ENCODE data around the gene FBXW12. TPM values are rescaled to one million over a fixed set of nuclear protein-coding genes. Genes with fewer than 3 reads are reported as not detected.

FBXW12 gene
- total RNA-seq, 1 donor from 2014 or later, result not detected

DNA sequence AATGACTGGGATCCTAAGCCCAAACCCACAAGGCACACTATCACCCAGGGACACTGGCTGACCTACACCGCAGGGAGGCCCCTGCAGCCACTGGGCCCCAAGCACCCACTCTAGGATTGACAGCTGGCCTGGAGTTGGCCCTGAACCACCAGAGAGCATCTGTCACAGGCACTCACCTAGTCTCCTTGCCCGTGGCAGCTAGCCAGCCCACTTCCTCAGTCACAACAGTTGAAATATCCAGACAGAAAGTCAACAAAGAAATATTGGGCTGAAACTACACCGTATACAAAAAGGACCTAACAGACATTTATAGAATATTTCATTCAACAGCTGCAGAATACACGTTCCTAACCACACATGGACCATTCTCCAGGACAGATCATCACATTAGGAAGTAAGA lies 33.4 kb upstream of the FBXW12 start:
- Histone ChIP-seq H3K9me3 (no peaks in the 10 kb centered on the region), H3K27ac (no peak overlapping the region), H3K36me3 (no peaks in the 10 kb centered on the region), H3K27me3 (no peaks in the 10 kb centered on the region), H3K4me1 (no peaks in the 10 kb centered on the region), H3K4me3 (no peak overlapping the region)
- TF ChIP-seq POLR2A (IDR thresholded peaks at IDR 0.05) (no peak), POLR2AphosphoS5 (IDR thresholded peaks at IDR 0.05; ENCODE audit: insufficient read depth in 1 of 2, low read depth in 1 of 2) (no peak), CTCF (IDR thresholded peaks at IDR 0.05) (no peak)
- DNase-seq (ENCODE audit: extremely low spot score in 2 of 2), result no peak
- intact Hi-C loops (cut with DNase I), result no loop called here

DNA sequence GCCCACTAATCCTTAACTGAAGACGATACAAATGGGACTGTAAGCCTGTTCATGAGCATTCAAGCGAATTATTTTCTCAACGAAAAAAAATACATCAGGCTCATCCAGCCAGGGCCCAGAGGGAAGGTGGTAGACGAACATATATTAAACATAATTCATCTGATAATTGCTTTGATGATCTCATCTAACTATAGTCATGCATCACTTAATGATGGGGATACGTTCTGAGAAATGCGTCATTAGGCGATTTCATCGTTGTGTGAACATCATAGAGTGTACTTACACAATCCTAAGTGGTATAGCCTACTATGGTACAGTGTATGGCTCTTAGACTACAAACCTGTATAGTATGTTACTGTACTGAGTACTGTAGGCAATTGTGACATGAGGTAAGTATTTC lies 28.6 kb upstream of the FBXW12 start:
- Histone ChIP-seq H3K4me1 (no peaks in the 10 kb centered on the region), H3K36me3 (no peaks in the 10 kb centered on the region), H3K27me3 (no peaks in the 10 kb centered on the region), H3K27ac (no peak overlapping the region), H3K9me3 (no peaks in the 10 kb centered on the region), H3K4me3 (no peak overlapping the region)
- no peak for TF ChIP-seq POLR2AphosphoS5 (IDR thresholded peaks at IDR 0.05; ENCODE audit: insufficient read depth in 1 of 2, low read depth in 1 of 2)
- TF ChIP-seq CTCF (IDR thresholded peaks at IDR 0.05), result no peak
- TF ChIP-seq POLR2A (IDR thresholded peaks at IDR 0.05), result no peak
- DNase-seq (ENCODE audit: extremely low spot score in 2 of 2), result no peak
- intact Hi-C loops (cut with DNase I), result no loop called here

DNA sequence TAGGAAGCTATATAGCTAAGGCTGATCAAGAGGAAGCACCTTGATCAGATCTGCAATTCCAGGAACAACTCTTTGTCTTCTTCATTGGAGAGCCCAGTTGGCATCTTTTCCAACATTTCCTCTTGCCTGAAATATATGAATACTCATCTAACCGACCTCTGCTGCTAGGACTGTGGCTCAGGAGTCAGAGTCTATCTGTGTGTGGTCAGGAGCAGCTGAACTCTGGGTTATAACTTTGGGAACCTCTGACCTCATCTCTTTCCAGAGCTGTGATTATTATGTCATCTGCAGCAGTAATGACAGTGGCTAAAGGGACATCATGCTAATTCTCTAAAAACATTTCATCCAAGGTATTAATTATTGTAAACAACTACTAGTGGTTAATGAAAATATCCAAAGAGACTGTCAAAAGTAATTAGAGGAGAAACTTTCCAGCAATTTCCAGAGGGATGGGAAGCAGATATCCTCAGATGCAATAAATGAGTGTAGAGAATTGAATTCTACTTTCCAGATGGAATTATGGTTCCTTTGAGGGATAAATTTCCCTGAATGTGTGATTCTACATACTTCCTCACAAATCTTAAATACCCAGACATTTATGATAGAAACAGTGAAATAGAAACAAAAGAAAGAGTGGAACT lies 27.0 kb upstream of the FBXW12 start:
- no peak overlapping the region for H3K4me3 ChIP-seq
- no peak for DNase-seq (ENCODE audit: extremely low spot score in 2 of 2)
- no peaks in the 10 kb centered on the region for H3K36me3 ChIP-seq
- H3K4me1 ChIP-seq, result no peaks in the 10 kb centered on the region
- intact Hi-C loops (cut with DNase I), result no loop called here
- H3K27me3 ChIP-seq, result no peaks in the 10 kb centered on the region
- H3K9me3 ChIP-seq, result no peaks in the 10 kb centered on the region
- H3K27ac ChIP-seq, result no peak overlapping the region
- TF ChIP-seq POLR2A (IDR thresholded peaks at IDR 0.05), result no peak
- no peak for TF ChIP-seq POLR2AphosphoS5 (IDR thresholded peaks at IDR 0.05; ENCODE audit: insufficient read depth in 1 of 2, low read depth in 1 of 2)
- TF ChIP-seq CTCF (IDR thresholded peaks at IDR 0.05), result no peak

DNA sequence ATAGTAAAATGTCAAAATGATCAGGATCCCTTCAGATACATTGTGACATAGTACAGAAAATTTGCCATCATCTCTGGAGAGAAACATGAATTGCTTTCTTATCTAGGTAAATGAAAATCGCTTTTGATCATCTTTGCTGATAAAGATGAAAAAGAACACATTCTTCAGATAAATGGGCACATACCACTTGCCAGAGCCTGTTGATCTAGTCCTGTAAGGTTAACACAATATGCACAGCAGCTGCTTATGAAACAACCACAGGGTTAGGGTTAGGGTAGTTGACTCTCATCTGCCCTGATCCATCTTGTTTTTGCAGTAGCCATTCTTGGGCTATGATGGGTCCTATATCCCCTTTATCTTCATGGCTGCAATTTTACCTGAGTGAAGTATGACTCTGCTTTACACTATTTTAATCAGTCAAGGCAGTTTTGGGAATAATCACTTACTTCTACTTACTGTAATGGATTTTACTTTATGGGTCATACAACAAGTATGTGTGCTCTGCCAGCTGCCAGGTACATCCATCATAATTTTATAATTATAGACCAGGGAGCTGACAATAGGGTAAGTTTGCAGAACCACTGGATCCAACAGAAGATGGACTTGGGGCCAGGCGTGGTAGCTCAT lies 26.0 kb upstream of the FBXW12 start:
- Histone ChIP-seq H3K27ac (no peak overlapping the region), H3K27me3 (no peaks in the 10 kb centered on the region), H3K4me1 (no peaks in the 10 kb centered on the region), H3K9me3 (no peaks in the 10 kb centered on the region), H3K36me3 (no peaks in the 10 kb centered on the region), H3K4me3 (no peak overlapping the region)
- DNase-seq (ENCODE audit: extremely low spot score in 2 of 2), result no peak
- intact Hi-C loops (cut with DNase I), result no loop called here
- TF ChIP-seq POLR2AphosphoS5 (IDR thresholded peaks at IDR 0.05; ENCODE audit: insufficient read depth in 1 of 2, low read depth in 1 of 2) (no peak), POLR2A (IDR thresholded peaks at IDR 0.05) (no peak), CTCF (IDR thresholded peaks at IDR 0.05) (no peak)

DNA sequence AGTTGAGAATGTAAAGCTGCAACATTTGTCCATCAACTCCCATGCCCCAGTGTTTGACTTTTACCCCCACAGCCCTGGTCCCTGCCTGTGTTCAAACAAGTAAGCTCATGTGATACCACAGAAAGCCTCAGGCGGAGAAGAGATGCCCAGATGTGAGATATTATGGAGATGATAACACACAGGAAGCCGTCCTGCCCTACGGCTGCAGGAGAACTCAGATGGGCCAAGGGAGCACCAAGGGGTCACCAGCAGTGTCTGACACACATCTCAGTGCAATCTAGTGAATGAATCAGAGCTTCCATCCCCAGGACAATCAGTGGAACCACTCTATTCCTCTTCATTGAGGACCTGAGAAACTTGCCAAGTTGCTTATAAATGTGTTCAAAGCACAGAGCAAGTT lies 24.5 kb upstream of the FBXW12 start:
- Histone ChIP-seq H3K36me3 (no peaks in the 10 kb centered on the region), H3K4me3 (no peak overlapping the region), H3K27me3 (no peaks in the 10 kb centered on the region), H3K9me3 (no peaks in the 10 kb centered on the region), H3K27ac (no peak overlapping the region), H3K4me1 (no peaks in the 10 kb centered on the region)
- TF ChIP-seq CTCF (IDR thresholded peaks at IDR 0.05), result no peak
- no peak for TF ChIP-seq POLR2AphosphoS5 (IDR thresholded peaks at IDR 0.05; ENCODE audit: insufficient read depth in 1 of 2, low read depth in 1 of 2)
- TF ChIP-seq POLR2A (IDR thresholded peaks at IDR 0.05), result no peak
- no peak for DNase-seq (ENCODE audit: extremely low spot score in 2 of 2)
- intact Hi-C loops (cut with DNase I), result no loop called here
